Measurements from ENCODE around the gene SPOCD1. TPM values are rescaled to one million over a fixed set of nuclear protein-coding genes. Genes with fewer than 3 reads are reported as not detected.
A peak's percentile ranks its signal among the peaks of the same experiment; 100 is the strongest.

Gene SPOCD1
- total RNA-seq, 4 donors from 2014 or later = 0.42 to 14.1 (median 0.66) TPM; not detected in 1

GRCh38 chr1:31799895-31800673 lies 15.7 kb downstream of the SPOCD1 start:
- H3K9me3 ChIP-seq = no peaks in the 10 kb centered on the region
- H3K4me1 ChIP-seq = peaks cover 0 to 14% (median 3%) of the 10 kb centered on the region in 4 donors
- no peak overlapping the region for H3K4me3 ChIP-seq
- no peak overlapping the region for H3K27ac ChIP-seq
- DNase-seq (ENCODE audit: low spot score in 2 of 2) = no peak
- H3K36me3 ChIP-seq = no peaks in the 10 kb centered on the region
- no peaks in the 10 kb centered on the region for H3K27me3 ChIP-seq
- 84 to 88% methylated on average over 8 to 15 of the region's 16 CpGs for WGBS, 2 donors
- no peak for TF ChIP-seq POLR2A (IDR thresholded peaks at IDR 0.05)
- TF ChIP-seq CTCF (IDR thresholded peaks at IDR 0.05) = no peak
- no peak for TF ChIP-seq EP300 (IDR thresholded peaks at IDR 0.05)

- Histone ChIP-seq H3K27me3 (no peaks in the 10 kb centered on the region), H3K4me3 (no peak overlapping the region), H3K27ac (peak overlapping the region in 1 of 4 donors; percentile 32), H3K36me3 (no peaks in the 10 kb centered on the region), H3K4me1 (peaks cover 0 to 14% (median 3%) of the 10 kb centered on the region in 4 donors), H3K9me3 (no peaks in the 10 kb centered on the region)
- no peak for DNase-seq (ENCODE audit: low spot score in 2 of 2)
- 76 to 79% methylated on average over 7 of the region's 9 CpGs for WGBS, 2 donors
- no peak for TF ChIP-seq POLR2A (IDR thresholded peaks at IDR 0.05)
- TF ChIP-seq CTCF (IDR thresholded peaks at IDR 0.05) = no peak
- TF ChIP-seq EP300 (IDR thresholded peaks at IDR 0.05) = no peak
These were observed 16.5 kb downstream of the SPOCD1 start for GRCh38 chr1:31799196-31799894.

GRCh38 chr1:31798433-31799195 lies 17.2 kb downstream of the SPOCD1 start:
- peaks cover 0 to 14% (median 3%) of the 10 kb centered on the region in 4 donors for H3K4me1 ChIP-seq
- H3K27ac ChIP-seq = peak overlapping the region in 1 of 4 donors; percentile 75
- no peak for TF ChIP-seq EP300 (IDR thresholded peaks at IDR 0.05)
- no peak for TF ChIP-seq POLR2A (IDR thresholded peaks at IDR 0.05)
- no peak for TF ChIP-seq CTCF (IDR thresholded peaks at IDR 0.05)
- 23 to 39% methylated on average over 14 to 17 of the region's 17 CpGs for WGBS, 2 donors
- no peaks in the 10 kb centered on the region for H3K9me3 ChIP-seq
- no peaks in the 10 kb centered on the region for H3K27me3 ChIP-seq
- no peak overlapping the region for H3K4me3 ChIP-seq
- no peaks in the 10 kb centered on the region for H3K36me3 ChIP-seq
- DNase-seq (ENCODE audit: low spot score in 2 of 2) = no peak

- no peaks in the 10 kb centered on the region for H3K27me3 ChIP-seq
- no peaks in the 10 kb centered on the region for H3K9me3 ChIP-seq
- H3K36me3 ChIP-seq = no peaks in the 10 kb centered on the region
- 52 to 61% methylated on average over 7 to 8 of the region's 8 CpGs for WGBS, 2 donors
- peaks cover 0 to 14% (median 3%) of the 10 kb centered on the region in 4 donors for H3K4me1 ChIP-seq
- TF ChIP-seq POLR2A (IDR thresholded peaks at IDR 0.05) (no peak), EP300 (IDR thresholded peaks at IDR 0.05) (no peak), CTCF (IDR thresholded peaks at IDR 0.05) (no peak)
- peak overlapping the region in 1 of 4 donors; percentile 75 for H3K27ac ChIP-seq
- no peak overlapping the region for H3K4me3 ChIP-seq
- DNase-seq (ENCODE audit: low spot score in 2 of 2) = no peak
These were observed 17.8 kb downstream of the SPOCD1 start for GRCh38 chr1:31798086-31798432.

All from tibial nerve (tissue), 4 donors.